Fibroblast of peridontal ligament (primary cell): ENCODE results near the gene CTPS2.
"Not testable (repeated sequence)": the region's sequence is repeated elsewhere in the genome, so short reads cannot be mapped to it uniquely, and the experiment has no call there.

Experiments used
- DNase-seq: peaks from one replicate; pipeline ENCODE4 v3.0.0-alpha.2; 2010; ENCODE audit errors: extremely low read depth

The CTPS2 gene

GRCh38 chrX:16604337-16604736 is 108.1 kb downstream of the CTPS2 start:
- DNase-seq: no peak

DNA sequence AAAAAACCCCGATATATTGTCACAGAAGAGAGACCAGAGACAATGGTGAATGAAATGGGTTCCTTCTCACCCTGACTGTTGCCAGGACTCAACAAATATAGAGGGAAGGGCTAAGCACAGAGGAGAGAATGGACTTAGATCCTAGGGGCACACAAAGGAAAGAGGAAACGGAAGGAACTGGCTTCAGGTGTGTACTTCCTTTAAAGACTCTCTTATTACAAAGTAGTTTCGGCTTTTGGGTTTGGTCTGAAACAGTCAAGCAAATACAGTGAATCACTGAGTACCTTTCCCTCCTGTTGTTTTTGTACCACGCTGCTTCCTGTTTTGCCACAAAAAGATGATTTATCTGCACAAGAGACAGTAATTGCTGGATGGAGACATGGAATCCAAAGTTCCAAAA is 108.6 kb downstream of the CTPS2 start:
- DNase-seq: no peak

DNA sequence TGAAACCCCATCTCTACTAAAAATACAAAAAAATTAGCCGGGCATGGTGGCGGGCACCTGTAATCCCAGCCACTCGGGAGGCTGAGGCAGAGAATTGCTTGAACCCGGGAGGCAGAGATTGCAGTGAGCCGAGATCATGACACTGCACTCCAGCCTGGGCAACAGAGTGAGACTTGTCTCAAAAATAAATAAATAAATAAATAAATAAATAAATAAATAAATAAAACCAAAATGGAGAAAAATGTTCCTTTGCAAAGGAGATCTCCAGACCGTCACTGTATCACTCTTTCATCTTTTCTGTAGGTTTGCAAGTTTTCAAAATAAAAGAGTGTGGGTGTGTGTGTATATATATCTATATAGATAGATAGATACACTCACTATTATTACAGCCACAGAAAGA is 109.2 kb downstream of the CTPS2 start:
- not testable (repeated sequence) for DNase-seq

DNA sequence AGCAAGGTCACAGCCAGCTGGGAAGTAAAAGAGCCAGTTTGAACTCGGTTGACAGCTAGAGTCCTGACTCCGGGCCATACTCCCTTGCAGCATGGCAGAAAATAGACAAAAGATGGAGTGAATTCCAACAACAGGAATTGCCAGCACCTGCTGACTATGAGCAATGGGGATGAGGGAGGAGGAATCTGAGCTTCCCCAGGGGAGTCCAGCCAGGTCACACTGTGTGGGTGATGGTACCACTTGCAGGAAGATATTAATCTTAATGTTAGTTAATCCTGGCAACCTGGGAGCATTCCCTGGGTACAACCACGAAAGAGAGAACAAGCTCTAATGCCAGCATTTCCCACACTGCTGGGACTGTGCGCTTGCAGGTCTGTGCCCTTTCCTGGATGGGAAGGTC is 110.6 kb downstream of the CTPS2 start:
- no peak for DNase-seq

GRCh38 chrX:16594490-16594889 is 118.0 kb downstream of the CTPS2 start:
- DNase-seq: no peak

- no peak for DNase-seq
Measured at GRCh38 chrX:16593801-16594200, 118.7 kb downstream of the CTPS2 start.

GRCh38 chrX:16592194-16592770 is 120.2 kb downstream of the CTPS2 start:
- no peak for DNase-seq

DNA sequence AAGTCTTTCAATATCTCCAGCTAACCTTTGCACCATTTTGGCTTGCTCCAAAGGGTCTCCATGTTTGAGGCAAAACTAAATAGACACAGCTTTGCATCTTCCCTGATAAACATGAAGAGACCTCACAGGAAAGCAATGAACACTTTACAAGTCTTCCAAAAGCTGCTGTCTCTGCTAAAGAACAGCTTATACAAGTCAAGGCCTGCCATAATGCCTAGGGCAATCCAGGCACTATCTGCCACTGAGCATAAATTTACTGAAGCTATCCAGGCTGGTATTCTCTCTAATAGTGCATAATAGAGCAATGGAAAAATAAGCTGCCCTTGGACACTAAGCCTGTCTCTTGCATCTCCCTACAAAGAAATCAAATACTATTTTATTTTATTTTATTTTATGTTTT is 122.6 kb downstream of the CTPS2 start:
- DNase-seq: no peak

GRCh38 chrX:16589211-16589610 is 123.3 kb downstream of the CTPS2 start:
- peak; percentile 45 for DNase-seq

DNA sequence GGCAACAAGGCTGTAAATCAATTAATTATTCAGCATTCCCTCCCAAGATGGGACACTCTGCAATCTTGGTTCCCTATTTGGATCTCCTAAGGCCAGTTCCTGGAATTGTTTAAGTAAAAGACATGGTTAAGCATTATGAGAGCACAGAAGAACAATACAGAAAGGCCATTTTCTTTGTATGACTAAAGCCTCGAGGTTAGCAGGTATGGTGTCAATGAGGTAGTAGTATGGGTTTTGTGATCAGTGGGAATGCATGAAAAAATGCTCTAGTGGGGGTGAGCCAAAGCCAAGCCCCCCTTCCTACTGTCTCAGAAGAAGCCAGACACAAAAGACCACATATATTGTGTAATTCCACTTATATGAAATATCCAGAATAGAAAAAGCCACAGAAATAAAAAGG is 124.2 kb downstream of the CTPS2 start:
- no peak for DNase-seq

DNA sequence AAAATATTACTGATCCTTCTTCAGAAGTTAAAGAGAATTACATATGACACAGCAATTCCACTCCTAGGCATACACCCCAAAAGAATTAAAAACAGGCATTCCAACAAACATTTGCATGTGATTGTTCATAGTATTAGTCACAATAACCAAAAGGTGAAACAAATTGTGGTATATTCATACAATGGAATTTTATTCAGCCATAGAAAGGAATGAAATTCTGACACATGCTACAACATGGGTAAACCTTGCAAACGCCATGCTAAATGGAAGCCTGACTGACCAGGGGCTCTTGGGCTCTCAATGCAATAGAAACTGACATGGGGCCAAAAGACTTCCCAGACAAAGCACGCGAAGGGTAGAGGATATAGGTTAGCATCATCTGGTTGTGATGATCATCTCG is 124.6 kb downstream of the CTPS2 start:
- no peak for DNase-seq

DNA sequence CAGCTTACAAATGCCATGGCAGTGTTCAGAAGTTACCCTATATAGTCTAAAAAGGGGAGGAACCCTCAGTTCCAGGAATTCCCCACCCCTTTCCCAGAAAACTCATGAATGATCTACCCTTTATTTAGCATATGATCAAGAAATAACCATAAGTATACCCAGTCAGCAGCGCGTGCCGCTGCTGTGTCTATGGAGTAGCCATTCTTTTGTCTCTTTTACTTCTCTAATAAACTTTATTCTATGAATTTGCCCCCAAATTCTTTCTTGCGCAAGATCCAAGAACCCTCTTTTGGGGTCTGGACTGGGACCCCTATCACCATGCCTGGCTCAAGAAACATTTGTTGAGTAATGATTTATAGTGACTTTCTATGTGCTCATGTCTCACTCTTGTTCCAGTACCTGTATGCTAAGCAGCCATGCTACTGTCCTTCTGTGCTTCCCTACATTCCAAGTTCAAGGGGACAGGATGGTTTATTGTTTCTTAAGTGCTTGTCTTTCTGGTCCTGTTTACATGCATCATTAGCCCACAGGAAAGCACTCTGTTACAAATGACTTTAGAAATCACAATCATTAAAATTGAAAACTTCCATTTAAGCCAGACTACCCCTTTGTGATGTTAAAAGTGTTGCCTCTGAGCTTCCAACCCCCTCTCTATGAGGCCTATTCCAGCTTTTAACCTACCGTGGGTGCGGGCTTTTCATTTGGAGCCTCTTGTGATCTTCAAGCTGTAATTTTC is 125.9 kb downstream of the CTPS2 start:
- no peak for DNase-seq

DNA sequence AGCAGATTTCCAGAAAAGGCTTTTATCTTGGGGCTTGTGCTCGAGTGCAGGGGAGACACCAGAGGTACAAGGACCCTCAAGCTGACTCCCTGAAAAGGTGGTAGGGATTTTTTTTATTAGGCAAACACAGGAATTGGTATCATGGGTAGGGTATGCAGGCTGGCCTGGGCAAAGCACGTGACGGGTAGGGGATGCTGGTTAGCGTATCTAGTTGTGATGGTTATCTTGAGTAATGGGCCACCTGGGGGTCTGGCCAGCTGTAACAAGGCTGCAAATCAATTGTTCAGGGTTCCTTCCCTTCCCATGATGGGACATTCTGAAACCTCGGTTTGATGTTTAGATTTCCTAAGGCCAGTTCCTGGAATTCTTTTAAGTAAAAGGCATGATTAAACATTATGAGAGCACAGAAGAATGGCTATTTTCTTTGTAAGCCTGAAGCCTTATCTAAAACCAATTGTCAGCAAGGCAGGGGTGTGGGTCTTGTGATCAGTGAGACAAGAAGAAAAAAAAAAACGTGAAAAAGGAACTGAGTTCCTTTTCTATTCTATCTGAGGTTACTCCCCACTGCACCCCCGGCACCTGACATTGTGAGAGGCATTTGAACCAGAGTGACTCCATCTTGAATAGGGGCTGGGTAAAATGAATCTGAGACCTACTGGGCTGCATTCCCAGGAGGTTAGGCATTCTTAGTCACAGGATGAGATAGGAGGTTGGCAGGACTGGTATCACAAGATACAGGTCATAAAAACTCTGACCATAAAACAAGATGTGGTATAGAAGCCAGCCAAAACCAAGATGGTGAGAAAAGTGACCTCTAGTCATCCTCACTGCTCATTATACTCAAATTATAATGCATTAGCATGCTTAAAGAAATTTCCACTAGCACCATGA is 126.7 kb downstream of the CTPS2 start:
- no peak for DNase-seq

DNA sequence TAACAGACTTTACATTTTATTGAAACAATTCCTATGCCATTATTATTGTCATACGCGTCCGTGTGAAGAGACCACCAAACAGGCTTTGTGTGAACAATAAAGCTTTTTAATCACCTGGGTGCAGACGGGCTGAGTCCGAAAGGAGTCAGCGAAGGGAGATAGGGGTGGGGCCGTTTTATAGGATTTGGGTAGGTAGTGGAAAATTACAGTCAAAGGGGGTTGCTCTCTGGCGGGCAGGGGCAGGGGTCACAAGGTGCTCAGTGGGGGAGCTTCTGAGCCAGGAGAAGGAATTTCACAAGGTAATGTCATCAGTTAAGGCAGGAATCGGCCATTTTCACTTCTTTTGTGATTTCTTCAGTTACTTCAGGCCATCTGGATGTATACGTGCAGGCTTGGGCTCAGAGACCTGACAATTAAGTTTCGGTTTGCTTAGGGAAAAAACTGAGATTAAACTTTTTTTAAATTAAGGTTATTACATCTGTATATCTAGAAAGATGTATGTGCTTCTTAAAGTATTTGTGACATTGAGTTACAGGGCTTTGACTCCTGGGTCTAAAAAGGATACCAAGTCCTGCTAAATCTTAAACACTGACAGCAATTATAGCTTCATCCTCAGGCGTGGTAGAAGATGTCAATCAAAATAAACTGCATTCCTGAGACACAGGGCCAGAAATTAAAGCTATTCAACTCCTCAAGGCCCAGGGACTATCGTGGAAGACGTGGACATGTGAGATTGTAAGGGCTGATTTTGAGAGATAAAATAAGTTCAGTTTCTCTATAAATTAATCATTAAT is 132.3 kb downstream of the CTPS2 start:
- not testable (repeated sequence) for DNase-seq

- no peak for DNase-seq
Measured at GRCh38 chrX:16579517-16579916, 133.0 kb downstream of the CTPS2 start.

- DNase-seq: peak; percentile 23
Measured at GRCh38 chrX:16578218-16578617, 134.3 kb downstream of the CTPS2 start.

DNA sequence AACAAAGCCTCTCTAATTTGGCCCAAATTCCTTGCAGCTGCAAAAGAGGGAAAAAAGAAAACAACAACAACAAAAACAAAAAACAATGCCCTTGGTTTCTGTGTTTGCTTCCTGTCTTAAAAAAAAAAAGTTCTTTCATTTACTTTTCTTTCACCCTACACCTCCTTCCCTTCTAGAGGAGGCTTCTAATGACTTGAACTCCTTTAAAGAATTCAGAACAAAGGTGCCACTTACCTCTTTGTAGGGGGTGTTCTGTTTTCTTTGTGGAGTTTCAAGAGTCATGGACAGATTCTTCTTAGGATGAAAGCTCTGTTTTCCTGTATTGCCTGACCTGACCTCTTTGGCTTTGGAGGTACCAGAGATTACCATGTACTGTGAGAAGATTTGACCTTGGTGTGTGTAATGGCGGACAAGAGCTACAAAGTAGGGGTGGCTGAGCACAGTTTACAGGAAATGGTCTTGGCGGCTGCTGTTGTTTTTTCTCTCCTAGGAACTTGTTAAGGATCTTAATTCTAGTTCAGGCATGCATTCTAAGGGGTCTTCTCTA is 134.9 kb downstream of the CTPS2 start:
- no peak for DNase-seq

GRCh38 chrX:16575388-16575787 is 137.1 kb downstream of the CTPS2 start:
- not testable (repeated sequence) for DNase-seq

DNA sequence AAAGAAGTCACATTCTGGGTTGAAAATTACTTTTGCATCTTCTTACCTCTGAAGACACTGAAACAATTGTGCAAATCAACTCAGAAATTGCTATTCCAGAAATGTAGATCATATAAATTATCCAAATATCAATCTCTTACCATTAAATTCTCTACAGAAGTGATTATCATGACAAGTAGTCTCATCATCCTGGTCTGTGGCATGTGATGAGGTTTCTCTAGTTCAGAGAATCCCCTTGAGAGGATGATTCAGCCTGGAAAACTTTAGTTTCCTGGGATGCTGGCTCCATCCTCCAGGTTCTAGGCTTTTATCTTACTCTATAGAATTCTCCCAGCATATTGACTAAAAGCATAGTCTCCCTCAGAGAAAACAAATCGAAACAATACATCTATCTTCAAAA is 138.7 kb downstream of the CTPS2 start:
- peak; percentile 77 for DNase-seq

- no peak for DNase-seq
Measured at GRCh38 chrX:16567681-16568080, 144.8 kb downstream of the CTPS2 start.

- no peak for DNase-seq
Measured at GRCh38 chrX:16566571-16566970, 145.9 kb downstream of the CTPS2 start.

DNA sequence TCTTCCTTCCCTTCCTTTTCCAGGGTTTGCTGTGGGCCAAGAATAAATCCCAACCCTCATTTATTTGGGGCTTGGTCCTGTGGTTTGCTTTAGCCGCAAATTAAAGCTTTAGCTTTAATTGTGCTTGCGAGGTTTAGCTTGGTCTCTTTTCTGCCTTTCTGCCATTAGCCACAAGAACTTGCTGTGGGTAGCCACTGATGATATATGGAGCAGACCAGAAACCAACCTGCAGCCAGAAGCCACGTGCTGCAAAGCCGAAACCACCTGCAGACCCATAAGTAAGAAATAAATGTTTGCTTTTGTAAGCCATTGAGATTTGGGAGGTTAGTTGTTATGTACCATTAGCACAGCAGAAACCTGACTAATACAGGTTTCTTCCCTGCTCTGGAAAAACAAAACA is 152.3 kb downstream of the CTPS2 start:
- DNase-seq: no peak
